Caco-2 (cell line): Measurements from ENCODE around the gene ADAMTSL1. TPM values are rescaled to one million over a fixed set of nuclear protein-coding genes. Genes with fewer than 3 reads are reported as not detected.

Experiments
- BruUV-seq: library from RNA; stranded (reverse); fragments of 400-500 nt; replicated peaks from 2 replicates; lab custom pipeline; 2021; lab: Mats Ljungman, UMichigan
- CTCF ChIA-PET: fragments of 300-600 bp; sonication (Branson Sonifier 250); formaldehyde crosslinking; loops from one replicate; lab custom pipeline; 2022; ENCODE audit warnings: antibody characterized with exemption; lab: Charles Lee
- POLR2A ChIA-PET: fragments of 300-600 bp; sonication (Branson Sonifier 250); formaldehyde crosslinking; loops from one replicate; lab custom pipeline; 2022; ENCODE audit warnings: antibody characterized with exemption; lab: Charles Lee
- DNase-seq, 2 experiments: peaks; one replicate each; pipeline versions ENCODE4 v3.0.0 to v3.0.0-alpha.2; 2020 to 2022
- H3K27me3 ChIP-seq: replicated peaks from 2 replicates; pipeline ENCODE4 v1.6.0; 2011; ENCODE audit warnings: low read length; ENCODE audit not compliant: control insufficient read depth, insufficient read depth
- H3K36me3 ChIP-seq: 2 replicates; pipeline ENCODE4 v1.5.1; 2011; ENCODE audit warnings: low read length; ENCODE audit not compliant: control insufficient read depth, insufficient read depth
- H3K4me1 ChIP-seq: fragments of 250-450 bp; sonication (Bioruptor Pico); 2 replicates; pipeline ENCODE4 v1.5.1; 2020; ENCODE audit warnings: mild to moderate bottlenecking
- H3K4me3 ChIP-seq: 2 replicates; pipeline ENCODE4 v1.5.1; 2011; ENCODE audit warnings: low read depth, mild to moderate bottlenecking, control low read depth, low read length
- H3K9me3 ChIP-seq: fragments of 250-450 bp; sonication (Bioruptor Pico); 2 replicates; pipeline ENCODE4 v1.5.1; 2020; ENCODE audit warnings: mild to moderate bottlenecking, moderate library complexity
- H3K27ac Mint-ChIP-seq: one replicate; pipeline ENCODE4 v1.8.0; 2022; ENCODE audit warnings: mixed read lengths; ENCODE audit not compliant: unreplicated experiment
- H3K27me3 Mint-ChIP-seq: one replicate; pipeline ENCODE4 v1.8.0; 2022; ENCODE audit warnings: mixed read lengths; ENCODE audit not compliant: insufficient read depth, unreplicated experiment
- H3K36me3 Mint-ChIP-seq: one replicate; pipeline ENCODE4 v1.8.0; 2022; ENCODE audit warnings: mild to moderate bottlenecking, mixed read lengths; ENCODE audit not compliant: insufficient read depth, unreplicated experiment
- H3K4me1 Mint-ChIP-seq: one replicate; pipeline ENCODE4 v1.8.0; 2022; ENCODE audit warnings: low read depth, mixed read lengths; ENCODE audit not compliant: unreplicated experiment
- H3K4me3 Mint-ChIP-seq: one replicate; pipeline ENCODE4 v1.8.0; 2022; ENCODE audit warnings: mild to moderate bottlenecking, moderate library complexity, mixed read lengths; ENCODE audit not compliant: unreplicated experiment
- H3K9me3 Mint-ChIP-seq: one replicate; pipeline ENCODE4 v1.8.0; 2022; ENCODE audit warnings: mixed read lengths; ENCODE audit not compliant: unreplicated experiment
- CTCF ChIP-seq, 2 experiments: fragments of 200-600 bp in 1 of 2; IDR thresholded peaks; 1 replicate in 1 of 2; 2 replicates in 1 of 2; pipeline versions ENCODE4 v1.5.1 to v1.8.0; 2011 to 2022; ENCODE audit warnings: antibody characterized with exemption in 1 of 2, control low read depth in 1 of 2, inconsistent platforms in 1 of 2, low read depth in 1 of 2, low read length in 1 of 2, mild to moderate bottlenecking in 1 of 2, moderate library complexity in 1 of 2; ENCODE audit not compliant: insufficient read depth in 1 of 2, severe bottlenecking in 1 of 2, unreplicated experiment in 1 of 2
- intact Hi-C: fragments of 100-400 bp; cut with micrococcal nuclease; formaldehyde crosslinking; loops from one replicate; pipeline ENCODE4 v1.10.0; 2022; ENCODE audit not compliant: unreplicated experiment
- total RNA-seq: library from RNA; stranded (reverse); gene quantifications from 2 replicates; pipeline ENCODE4 v1.2.3, GENCODE V29; 2022

Gene ADAMTSL1
- total RNA-seq, 1 experiment from 2014 or later, result not detected

- BruUV-seq, result no TSS peak
- intact Hi-C loops, result no loop called here
- H3K27ac Mint-ChIP-seq, result no peak overlapping the region
- H3K4me3 Mint-ChIP-seq, result no peak overlapping the region
- no peaks in the 10 kb centered on the region for H3K36me3 ChIP-seq
- no peaks in the 10 kb centered on the region for H3K36me3 Mint-ChIP-seq
- CTCF ChIA-PET, result no interaction called here
- H3K4me3 ChIP-seq, result no peak overlapping the region
- H3K4me1 ChIP-seq, result no peaks in the 10 kb centered on the region
- H3K9me3 ChIP-seq, result no peaks in the 10 kb centered on the region; the same call in 1 of the 2 replicates
- no peaks in the 10 kb centered on the region for H3K4me1 Mint-ChIP-seq
- H3K27me3 ChIP-seq, result no peaks in the 10 kb centered on the region
- no peak for DNase-seq
- no peak for TF ChIP-seq CTCF (IDR thresholded peaks at IDR 0.05; ENCODE audit: insufficient read depth in 1 of 2, low read depth in 1 of 2, low read length in 1 of 2, severe bottlenecking in 1 of 2, unreplicated experiment in 1 of 2)
- POLR2A ChIA-PET, result no interaction called here
- H3K9me3 Mint-ChIP-seq, result peaks cover 10% of the 10 kb centered on the region
- no peaks in the 10 kb centered on the region for H3K27me3 Mint-ChIP-seq
Measured at GRCh38 chr9:18893046-18893445, 419.1 kb downstream of the ADAMTSL1 start.

- TF ChIP-seq CTCF (IDR thresholded peaks at IDR 0.05; ENCODE audit: insufficient read depth in 1 of 2, low read depth in 1 of 2, low read length in 1 of 2, severe bottlenecking in 1 of 2, unreplicated experiment in 1 of 2), result no peak
- no peak for DNase-seq
- no peaks in the 10 kb centered on the region for H3K36me3 Mint-ChIP-seq
Measured at GRCh38 chr9:18893491-18893890, 419.5 kb downstream of the ADAMTSL1 start.

GRCh38 chr9:18896004-18896403 lies 422.1 kb downstream of the ADAMTSL1 start:
- Histone ChIP-seq H3K4me3 (no peak overlapping the region), H3K4me1 (no peaks in the 10 kb centered on the region), H3K27me3 (no peaks in the 10 kb centered on the region), H3K9me3 (no peaks in the 10 kb centered on the region; the same call in 1 of the 2 replicates), H3K36me3 (no peaks in the 10 kb centered on the region)
- TF ChIP-seq CTCF (IDR thresholded peaks at IDR 0.05; ENCODE audit: insufficient read depth in 1 of 2, low read depth in 1 of 2, low read length in 1 of 2, severe bottlenecking in 1 of 2, unreplicated experiment in 1 of 2), result no peak
- no peak overlapping the region for H3K27ac Mint-ChIP-seq
- CTCF ChIA-PET, result no interaction called here
- intact Hi-C loops, result no loop called here
- no peaks in the 10 kb centered on the region for H3K4me1 Mint-ChIP-seq
- no peaks in the 10 kb centered on the region for H3K36me3 Mint-ChIP-seq
- no TSS peak for BruUV-seq
- H3K9me3 Mint-ChIP-seq, result peaks cover 10% of the 10 kb centered on the region
- no peak for DNase-seq
- H3K4me3 Mint-ChIP-seq, result no peak overlapping the region
- peaks cover 5% of the 10 kb centered on the region for H3K27me3 Mint-ChIP-seq
- POLR2A ChIA-PET, result no interaction called here

More at GRCh38 chr9:18893491-18893890, 419.5 kb downstream of the ADAMTSL1 start:
- peaks cover 10% of the 10 kb centered on the region for H3K9me3 Mint-ChIP-seq
- H3K4me3 Mint-ChIP-seq, result no peak overlapping the region
- ChIA-PET CTCF (no interaction called here), POLR2A (no interaction called here)
- peaks cover 2% of the 10 kb centered on the region for H3K27me3 Mint-ChIP-seq
- no TSS peak for BruUV-seq
- intact Hi-C loops, result no loop called here
- H3K36me3 ChIP-seq, result no peaks in the 10 kb centered on the region
- no peaks in the 10 kb centered on the region; the same call in 1 of the 2 replicates for H3K9me3 ChIP-seq
- no peak overlapping the region for H3K4me3 ChIP-seq
- H3K4me1 Mint-ChIP-seq, result no peaks in the 10 kb centered on the region
- no peaks in the 10 kb centered on the region for H3K27me3 ChIP-seq
- H3K27ac Mint-ChIP-seq, result no peak overlapping the region
- no peaks in the 10 kb centered on the region for H3K4me1 ChIP-seq
